BE2C (cell line): ENCODE data around the gene TBX2.

Experiments used
- DNase-seq: peaks from one replicate; pipeline ENCODE4 v3.0.0-alpha.2; 2020
- H3K27me3 ChIP-seq: fragments of 250-450 bp; sonication (Bioruptor Pico); 2 replicates; pipeline ENCODE4 v1.5.1; 2020; ENCODE audit warnings: mild to moderate bottlenecking
- H3K36me3 ChIP-seq: fragments of 250-450 bp; sonication (Bioruptor Pico); 2 replicates; pipeline ENCODE4 v1.5.1; 2020; ENCODE audit warnings: mild to moderate bottlenecking
- H3K4me1 ChIP-seq: fragments of 250-450 bp; sonication (Bioruptor Pico); 2 replicates; pipeline ENCODE4 v1.5.1; 2020
- H3K4me3 ChIP-seq: 2 replicates; pipeline ENCODE4 v1.5.1; 2011; ENCODE audit warnings: low read depth, low read length
- H3K9me3 ChIP-seq: fragments of 250-450 bp; sonication (Bioruptor Pico); 2 replicates; pipeline ENCODE4 v1.5.1; 2020
- TF ChIP-seq, protein P1 (sequence below): IDR thresholded peaks from 2 replicates; pipeline ENCODE4 v1.5.1; 2012; ENCODE audit warnings: mild to moderate bottlenecking, low read depth, low read length

Gene TBX2

GRCh38 chr17:61422116-61422799 lies 22.6 kb downstream of the TBX2 start:
- Histone ChIP-seq H3K9me3 (no peaks in the 10 kb centered on the region), H3K36me3 (no peaks in the 10 kb centered on the region), H3K4me3 (no peak overlapping the region), H3K27me3 (no peaks in the 10 kb centered on the region), H3K4me1 (no peaks in the 10 kb centered on the region)
- DNase-seq, result no peak
- TF ChIP-seq, protein P1, sequence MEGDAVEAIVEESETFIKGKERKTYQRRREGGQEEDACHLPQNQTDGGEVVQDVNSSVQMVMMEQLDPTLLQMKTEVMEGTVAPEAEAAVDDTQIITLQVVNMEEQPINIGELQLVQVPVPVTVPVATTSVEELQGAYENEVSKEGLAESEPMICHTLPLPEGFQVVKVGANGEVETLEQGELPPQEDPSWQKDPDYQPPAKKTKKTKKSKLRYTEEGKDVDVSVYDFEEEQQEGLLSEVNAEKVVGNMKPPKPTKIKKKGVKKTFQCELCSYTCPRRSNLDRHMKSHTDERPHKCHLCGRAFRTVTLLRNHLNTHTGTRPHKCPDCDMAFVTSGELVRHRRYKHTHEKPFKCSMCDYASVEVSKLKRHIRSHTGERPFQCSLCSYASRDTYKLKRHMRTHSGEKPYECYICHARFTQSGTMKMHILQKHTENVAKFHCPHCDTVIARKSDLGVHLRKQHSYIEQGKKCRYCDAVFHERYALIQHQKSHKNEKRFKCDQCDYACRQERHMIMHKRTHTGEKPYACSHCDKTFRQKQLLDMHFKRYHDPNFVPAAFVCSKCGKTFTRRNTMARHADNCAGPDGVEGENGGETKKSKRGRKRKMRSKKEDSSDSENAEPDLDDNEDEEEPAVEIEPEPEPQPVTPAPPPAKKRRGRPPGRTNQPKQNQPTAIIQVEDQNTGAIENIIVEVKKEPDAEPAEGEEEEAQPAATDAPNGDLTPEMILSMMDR, result no peak

DNA sequence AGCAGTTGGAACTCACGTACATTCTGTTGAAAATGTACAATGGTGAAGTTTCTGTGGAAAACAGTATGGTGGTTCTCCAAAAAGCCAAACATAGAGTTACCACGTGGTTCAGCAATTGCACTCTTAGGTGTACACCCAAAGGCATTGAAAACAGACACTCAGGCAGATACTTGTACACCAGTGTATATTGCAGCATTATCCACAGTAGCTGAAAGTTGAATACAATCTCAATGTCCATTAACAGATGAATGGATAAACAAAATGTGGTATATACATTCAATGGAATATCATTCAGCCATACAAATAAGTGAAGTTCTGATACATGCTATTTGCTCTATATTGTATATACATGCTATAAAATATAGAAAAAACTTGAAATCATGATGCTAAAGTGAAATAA lies 23.2 kb downstream of the TBX2 start:
- no peaks in the 10 kb centered on the region for H3K27me3 ChIP-seq
- no peaks in the 10 kb centered on the region for H3K36me3 ChIP-seq
- no peak for DNase-seq
- H3K9me3 ChIP-seq, result no peaks in the 10 kb centered on the region
- H3K4me3 ChIP-seq, result no peak overlapping the region
- H3K4me1 ChIP-seq, result no peaks in the 10 kb centered on the region
- TF ChIP-seq, protein P1, result no peak

DNA sequence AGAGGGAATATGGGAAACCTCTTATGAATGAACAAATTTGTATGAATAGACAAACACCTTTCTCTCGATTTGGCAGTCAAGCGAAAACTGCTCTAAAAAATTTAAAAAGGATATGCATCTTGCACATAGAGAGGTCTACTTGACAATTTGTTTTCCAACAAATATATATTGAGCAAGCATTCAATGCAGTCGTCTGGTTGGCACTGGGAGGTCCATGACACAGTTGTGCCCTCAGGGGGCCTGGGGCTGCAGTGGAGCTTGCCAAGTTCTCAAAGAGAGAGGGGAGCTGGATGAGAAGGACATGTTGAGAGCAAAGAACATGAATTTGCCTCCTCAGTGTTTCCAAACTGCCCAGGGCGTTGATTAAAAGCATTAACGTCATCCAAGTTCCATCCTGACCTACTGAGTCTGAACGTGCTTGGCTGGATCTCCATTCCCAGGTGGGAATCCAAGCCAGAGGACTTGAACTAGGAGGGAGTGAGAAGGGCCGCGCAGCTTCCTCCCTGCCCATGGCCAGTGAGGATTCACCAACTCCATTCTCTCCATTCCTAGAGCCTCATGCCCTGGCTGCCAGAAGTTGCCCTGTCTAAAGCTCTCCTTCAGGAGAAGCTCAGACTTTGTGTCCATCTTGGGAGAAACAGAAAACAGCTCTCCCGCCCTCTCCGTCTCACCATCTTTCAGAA lies 24.5 kb downstream of the TBX2 start:
- TF ChIP-seq, protein P1, result no peak
- Histone ChIP-seq H3K4me3 (no peak overlapping the region), H3K9me3 (no peaks in the 10 kb centered on the region), H3K36me3 (no peaks in the 10 kb centered on the region), H3K4me1 (no peaks in the 10 kb centered on the region), H3K27me3 (no peaks in the 10 kb centered on the region)
- no peak for DNase-seq

DNA sequence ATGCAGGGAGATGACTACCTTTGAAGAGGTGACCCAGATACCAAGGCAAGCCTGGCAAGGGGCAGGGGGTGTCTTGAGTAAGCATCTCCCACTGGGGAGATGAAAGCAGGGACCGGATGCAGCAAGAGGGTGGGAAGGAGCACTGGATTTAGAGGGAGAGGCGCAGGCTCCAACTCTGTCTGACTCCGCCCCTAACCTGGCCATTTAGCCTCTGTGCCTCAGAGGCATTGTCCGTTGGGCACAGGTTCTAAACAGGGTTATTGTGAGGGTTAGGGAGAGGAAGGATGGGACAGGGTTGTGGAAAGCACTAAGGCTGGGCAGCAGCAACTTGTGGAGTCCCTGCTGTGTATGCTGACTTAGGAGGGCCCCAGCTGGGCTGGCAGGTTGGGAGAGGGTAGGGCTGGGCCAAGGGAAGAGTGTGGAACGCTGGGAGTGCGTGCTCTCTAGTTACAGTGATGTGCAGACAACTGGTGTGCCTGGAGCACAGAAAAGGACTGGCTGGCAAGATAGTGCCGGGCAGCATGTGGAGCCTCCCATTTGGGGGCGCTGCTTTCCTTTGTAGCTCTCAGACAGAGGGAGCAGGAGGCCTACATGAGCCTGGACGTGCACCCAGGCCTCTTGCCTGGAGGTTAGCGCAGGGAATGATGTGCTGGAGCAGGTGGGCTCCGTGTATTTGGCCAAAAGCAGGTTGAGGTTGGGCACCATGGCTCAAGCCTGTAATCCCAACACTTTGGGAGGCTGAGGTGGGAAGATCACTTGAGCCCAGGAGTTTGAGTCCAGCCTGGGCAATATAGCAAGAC lies 26.2 kb downstream of the TBX2 start:
- peak; percentile 48 for DNase-seq
- Histone ChIP-seq H3K36me3 (no peaks in the 10 kb centered on the region), H3K4me3 (no peak overlapping the region), H3K4me1 (no peaks in the 10 kb centered on the region), H3K9me3 (no peaks in the 10 kb centered on the region), H3K27me3 (no peaks in the 10 kb centered on the region)
- TF ChIP-seq, protein P1, result peak; percentile 47

DNA sequence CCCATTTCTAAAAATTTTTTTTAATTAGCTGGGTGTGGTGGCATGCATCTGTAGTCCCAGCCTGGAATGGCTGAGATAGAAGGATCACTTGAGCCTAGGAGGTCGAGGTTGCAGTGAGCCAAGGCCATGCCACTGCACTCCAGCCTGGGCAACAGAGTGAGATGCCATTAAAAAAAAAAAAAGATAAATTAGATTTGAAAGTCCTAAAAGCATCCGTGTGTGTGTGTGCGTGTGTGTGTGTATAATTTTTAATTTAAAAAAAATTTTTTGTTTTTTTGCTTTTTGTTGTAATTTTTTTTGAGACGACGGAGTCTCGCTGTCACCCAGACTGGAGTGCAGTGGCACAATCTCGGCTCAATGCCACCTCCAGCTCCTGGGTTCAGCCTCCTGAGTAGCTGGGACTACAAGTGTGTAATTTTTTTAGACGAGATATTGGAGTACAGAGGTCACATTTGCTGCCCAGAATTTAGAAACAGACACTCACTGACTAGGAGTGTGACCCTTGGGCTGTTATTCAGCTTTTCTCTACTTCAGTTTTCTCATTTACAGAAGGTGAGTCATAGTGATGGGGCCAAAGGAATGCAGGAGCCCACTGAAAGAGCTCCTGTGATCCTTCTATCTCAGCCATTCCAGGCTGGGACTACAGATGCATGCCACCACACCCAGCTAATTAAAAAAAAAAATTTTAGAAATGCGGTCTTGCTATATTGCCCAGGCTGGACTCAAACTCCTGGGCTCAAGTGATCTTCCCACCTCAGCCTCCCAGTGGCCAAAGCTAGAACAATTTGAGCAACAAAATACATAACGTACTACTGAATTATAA lies 27.1 kb downstream of the TBX2 start:
- TF ChIP-seq, protein P1, result no peak
- no peaks in the 10 kb centered on the region for H3K9me3 ChIP-seq
- no peaks in the 10 kb centered on the region for H3K4me1 ChIP-seq
- DNase-seq, result no peak
- H3K4me3 ChIP-seq, result no peak overlapping the region
- H3K27me3 ChIP-seq, result no peaks in the 10 kb centered on the region
- H3K36me3 ChIP-seq, result no peaks in the 10 kb centered on the region
